Measurements from ENCODE around the gene RPS3. TPM values are rescaled to one million over a fixed set of nuclear protein-coding genes. Genes with fewer than 3 reads are reported as not detected.

The RPS3 gene
- total RNA-seq, 1 experiment from 2014 or later, result 4,109 TPM

DNA sequence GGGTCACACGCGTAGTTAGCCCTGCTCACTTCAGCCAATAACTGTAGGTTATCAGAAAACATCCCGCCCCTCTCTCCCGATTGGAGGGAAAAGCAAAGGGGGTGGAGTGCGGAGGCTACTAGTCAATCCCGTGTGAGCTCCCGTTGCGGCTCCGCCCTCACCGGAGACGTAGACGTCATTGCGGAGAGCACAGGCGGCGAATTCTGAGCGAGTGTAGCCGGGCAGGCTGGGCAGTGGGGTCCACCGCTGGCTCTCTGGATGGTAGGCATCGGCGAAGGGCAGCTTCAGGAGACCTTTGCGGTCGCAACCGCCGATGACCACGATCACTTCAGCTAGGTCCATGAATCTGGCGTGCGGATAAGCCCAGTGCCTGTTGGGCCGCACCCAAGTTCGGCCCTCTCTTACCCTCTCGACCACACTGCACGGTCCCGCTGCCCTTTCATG is 29.0 kb downstream of the RPS3 start:
- Histone ChIP-seq H3K36me3 (ENCODE audit: control insufficient read depth in 1 of 2, insufficient read depth in 2 of 2, low read length in 2 of 2) (no peaks in the 10 kb centered on the region; a peak in 1 of 4 replicates), H3K79me2 (ENCODE audit: insufficient read depth, low read length) (no peaks in the 10 kb centered on the region), H3K4me3 (replicated peaks in 1 of 2; ENCODE audit: low read depth in 1 of 2, low read length in 2 of 2) (no peak overlapping the region), H3K9ac (ENCODE audit: low read length) (no peak overlapping the region), H3K9me3 (ENCODE audit: control insufficient read depth in 1 of 2, insufficient read depth in 1 of 2, low read depth in 1 of 2, low read length in 2 of 2) (no peaks in the 10 kb centered on the region), H3K27ac (ENCODE audit: low read depth, low read length) (no peak overlapping the region), H3K4me1 (ENCODE audit: control insufficient read depth in 1 of 2, insufficient read depth in 2 of 2, low read length in 2 of 2) (peaks cover 0 to 24% of the 10 kb centered on the region in 2 experiments; a peak in 2 of 4 replicates), H3K4me2 (ENCODE audit: low read length) (no peak overlapping the region), H3K27me3 (ENCODE audit: insufficient read depth, low read length) (no peaks in the 10 kb centered on the region), H3K9me2 (ENCODE audit: insufficient read depth) (no peaks in the 10 kb centered on the region), H4K20me1 (ENCODE audit: insufficient read depth) (no peaks in the 10 kb centered on the region), H2AFZ (ENCODE audit: low read depth, low read length, poor library complexity, severe bottlenecking) (no peak overlapping the region)
- TF ChIP-seq ZNF274 (IDR thresholded peaks at IDR 0.05; ENCODE audit: low read depth, low read length) (no peak), EZH2 (IDR thresholded peaks at IDR 0.05) (no peak), TCF7L2 (IDR thresholded peaks at IDR 0.05; ENCODE audit: borderline replicate concordance, extremely low read depth, insufficient read depth, insufficient read length) (no peak), ATF3 (IDR thresholded peaks at IDR 0.05) (no peak), RAD21 (IDR thresholded peaks at IDR 0.05; ENCODE audit: low read depth) (no peak), JUND (IDR thresholded peaks at IDR 0.05) (no peak), CBX3 (IDR thresholded peaks at IDR 0.05; ENCODE audit: low read depth) (no peak), YY1 (IDR thresholded peaks at IDR 0.05; ENCODE audit: extremely low read depth, insufficient replicate concordance, low read depth, low read length) (no peak), CEBPB (IDR thresholded peaks at IDR 0.05; ENCODE audit: low read depth) (no peak), ELF1 (IDR thresholded peaks at IDR 0.05; ENCODE audit: borderline replicate concordance, low read depth) (no peak), POLR2A (IDR thresholded peaks at IDR 0.05; ENCODE audit: borderline replicate concordance, extremely low read depth, insufficient read depth, insufficient read length) (no peak), EGR1 (IDR thresholded peaks at IDR 0.05; ENCODE audit: low read depth) (no peak), POLR2AphosphoS5 (IDR thresholded peaks at IDR 0.05; ENCODE audit: low read depth, low read length) (no peak), ZFX (IDR thresholded peaks at IDR 0.05) (no peak), EZH2phosphoT487 (IDR thresholded peaks at IDR 0.05; ENCODE audit: borderline replicate concordance) (no peak)
- TF ChIP-seq, protein P1, sequence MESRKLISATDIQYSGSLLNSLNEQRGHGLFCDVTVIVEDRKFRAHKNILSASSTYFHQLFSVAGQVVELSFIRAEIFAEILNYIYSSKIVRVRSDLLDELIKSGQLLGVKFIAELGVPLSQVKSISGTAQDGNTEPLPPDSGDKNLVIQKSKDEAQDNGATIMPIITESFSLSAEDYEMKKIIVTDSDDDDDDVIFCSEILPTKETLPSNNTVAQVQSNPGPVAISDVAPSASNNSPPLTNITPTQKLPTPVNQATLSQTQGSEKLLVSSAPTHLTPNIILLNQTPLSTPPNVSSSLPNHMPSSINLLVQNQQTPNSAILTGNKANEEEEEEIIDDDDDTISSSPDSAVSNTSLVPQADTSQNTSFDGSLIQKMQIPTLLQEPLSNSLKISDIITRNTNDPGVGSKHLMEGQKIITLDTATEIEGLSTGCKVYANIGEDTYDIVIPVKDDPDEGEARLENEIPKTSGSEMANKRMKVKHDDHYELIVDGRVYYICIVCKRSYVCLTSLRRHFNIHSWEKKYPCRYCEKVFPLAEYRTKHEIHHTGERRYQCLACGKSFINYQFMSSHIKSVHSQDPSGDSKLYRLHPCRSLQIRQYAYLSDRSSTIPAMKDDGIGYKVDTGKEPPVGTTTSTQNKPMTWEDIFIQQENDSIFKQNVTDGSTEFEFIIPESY (IDR thresholded peaks at IDR 0.05; ENCODE audit: extremely low read depth, insufficient replicate concordance, low read length), result no peak
- TF ChIP-seq, protein P2, sequence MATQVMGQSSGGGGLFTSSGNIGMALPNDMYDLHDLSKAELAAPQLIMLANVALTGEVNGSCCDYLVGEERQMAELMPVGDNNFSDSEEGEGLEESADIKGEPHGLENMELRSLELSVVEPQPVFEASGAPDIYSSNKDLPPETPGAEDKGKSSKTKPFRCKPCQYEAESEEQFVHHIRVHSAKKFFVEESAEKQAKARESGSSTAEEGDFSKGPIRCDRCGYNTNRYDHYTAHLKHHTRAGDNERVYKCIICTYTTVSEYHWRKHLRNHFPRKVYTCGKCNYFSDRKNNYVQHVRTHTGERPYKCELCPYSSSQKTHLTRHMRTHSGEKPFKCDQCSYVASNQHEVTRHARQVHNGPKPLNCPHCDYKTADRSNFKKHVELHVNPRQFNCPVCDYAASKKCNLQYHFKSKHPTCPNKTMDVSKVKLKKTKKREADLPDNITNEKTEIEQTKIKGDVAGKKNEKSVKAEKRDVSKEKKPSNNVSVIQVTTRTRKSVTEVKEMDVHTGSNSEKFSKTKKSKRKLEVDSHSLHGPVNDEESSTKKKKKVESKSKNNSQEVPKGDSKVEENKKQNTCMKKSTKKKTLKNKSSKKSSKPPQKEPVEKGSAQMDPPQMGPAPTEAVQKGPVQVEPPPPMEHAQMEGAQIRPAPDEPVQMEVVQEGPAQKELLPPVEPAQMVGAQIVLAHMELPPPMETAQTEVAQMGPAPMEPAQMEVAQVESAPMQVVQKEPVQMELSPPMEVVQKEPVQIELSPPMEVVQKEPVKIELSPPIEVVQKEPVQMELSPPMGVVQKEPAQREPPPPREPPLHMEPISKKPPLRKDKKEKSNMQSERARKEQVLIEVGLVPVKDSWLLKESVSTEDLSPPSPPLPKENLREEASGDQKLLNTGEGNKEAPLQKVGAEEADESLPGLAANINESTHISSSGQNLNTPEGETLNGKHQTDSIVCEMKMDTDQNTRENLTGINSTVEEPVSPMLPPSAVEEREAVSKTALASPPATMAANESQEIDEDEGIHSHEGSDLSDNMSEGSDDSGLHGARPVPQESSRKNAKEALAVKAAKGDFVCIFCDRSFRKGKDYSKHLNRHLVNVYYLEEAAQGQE (IDR thresholded peaks at IDR 0.05; ENCODE audit: low read depth), result no peak
- TF ChIP-seq, protein P3, sequence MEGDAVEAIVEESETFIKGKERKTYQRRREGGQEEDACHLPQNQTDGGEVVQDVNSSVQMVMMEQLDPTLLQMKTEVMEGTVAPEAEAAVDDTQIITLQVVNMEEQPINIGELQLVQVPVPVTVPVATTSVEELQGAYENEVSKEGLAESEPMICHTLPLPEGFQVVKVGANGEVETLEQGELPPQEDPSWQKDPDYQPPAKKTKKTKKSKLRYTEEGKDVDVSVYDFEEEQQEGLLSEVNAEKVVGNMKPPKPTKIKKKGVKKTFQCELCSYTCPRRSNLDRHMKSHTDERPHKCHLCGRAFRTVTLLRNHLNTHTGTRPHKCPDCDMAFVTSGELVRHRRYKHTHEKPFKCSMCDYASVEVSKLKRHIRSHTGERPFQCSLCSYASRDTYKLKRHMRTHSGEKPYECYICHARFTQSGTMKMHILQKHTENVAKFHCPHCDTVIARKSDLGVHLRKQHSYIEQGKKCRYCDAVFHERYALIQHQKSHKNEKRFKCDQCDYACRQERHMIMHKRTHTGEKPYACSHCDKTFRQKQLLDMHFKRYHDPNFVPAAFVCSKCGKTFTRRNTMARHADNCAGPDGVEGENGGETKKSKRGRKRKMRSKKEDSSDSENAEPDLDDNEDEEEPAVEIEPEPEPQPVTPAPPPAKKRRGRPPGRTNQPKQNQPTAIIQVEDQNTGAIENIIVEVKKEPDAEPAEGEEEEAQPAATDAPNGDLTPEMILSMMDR (IDR thresholded peaks at IDR 0.05 in 2 of 3, conservative IDR thresholded peaks at IDR 0.05 in 1 of 3; ENCODE audit: borderline replicate concordance in 1 of 3, insufficient read depth in 1 of 3, low read depth in 2 of 3, low read length in 2 of 3), result no peak
- ChIA-PET CTCF (no interaction called here), RAD21 (ENCODE audit: low non-redundant PET in 1 of 2, low total read pairs in 2 of 2, uncharacterized antibody in 2 of 2, unreplicated experiment in 2 of 2) (no interaction called here), POLR2A (no interaction called here)
- DNase-seq (ENCODE audit: low read depth, low spot score), result no peak
- no peak for ATAC-seq
- intact Hi-C loops (cut with micrococcal nuclease), result no loop called here
- no TSS peak for BruUV-seq (replicated peaks)
